ENCODE results near the gene NUF2. TPM values are rescaled to one million over a fixed set of nuclear protein-coding genes. Genes with fewer than 3 reads are reported as not detected.

The NUF2 gene
- 2.4 and 2.9 TPM in 2 replicates for total RNA-seq

GRCh38 chr1:163321311-163322305 lies at the start of gene NUF2:
Gene NUF2 (plus strand): TSS chr1:163321954. CDS start chr1:163326052, 4,098 bp downstream.

Other genes with a start within 250 kb of the NUF2 start
- 0.54 and 0.77 TPM in 2 replicates for gene RGS5, start 119.0 kb upstream of the NUF2 start, total RNA-seq